C4-2B (cell line): Measurements from ENCODE around the gene CDK2AP2.

ENCODE experiments used
- ZFX ChIP-seq: fragments of 450-650 bp; IDR thresholded peaks from 2 replicates; pipeline ENCODE4 v1.6.1; 2017
- TF ChIP-seq, protein P1 (sequence below): fragments of 450-650 bp; conservative IDR thresholded peaks from 2 replicates; pipeline ENCODE4 v1.5.1; 2017; ENCODE audit warnings: mild to moderate bottlenecking

DNA sequence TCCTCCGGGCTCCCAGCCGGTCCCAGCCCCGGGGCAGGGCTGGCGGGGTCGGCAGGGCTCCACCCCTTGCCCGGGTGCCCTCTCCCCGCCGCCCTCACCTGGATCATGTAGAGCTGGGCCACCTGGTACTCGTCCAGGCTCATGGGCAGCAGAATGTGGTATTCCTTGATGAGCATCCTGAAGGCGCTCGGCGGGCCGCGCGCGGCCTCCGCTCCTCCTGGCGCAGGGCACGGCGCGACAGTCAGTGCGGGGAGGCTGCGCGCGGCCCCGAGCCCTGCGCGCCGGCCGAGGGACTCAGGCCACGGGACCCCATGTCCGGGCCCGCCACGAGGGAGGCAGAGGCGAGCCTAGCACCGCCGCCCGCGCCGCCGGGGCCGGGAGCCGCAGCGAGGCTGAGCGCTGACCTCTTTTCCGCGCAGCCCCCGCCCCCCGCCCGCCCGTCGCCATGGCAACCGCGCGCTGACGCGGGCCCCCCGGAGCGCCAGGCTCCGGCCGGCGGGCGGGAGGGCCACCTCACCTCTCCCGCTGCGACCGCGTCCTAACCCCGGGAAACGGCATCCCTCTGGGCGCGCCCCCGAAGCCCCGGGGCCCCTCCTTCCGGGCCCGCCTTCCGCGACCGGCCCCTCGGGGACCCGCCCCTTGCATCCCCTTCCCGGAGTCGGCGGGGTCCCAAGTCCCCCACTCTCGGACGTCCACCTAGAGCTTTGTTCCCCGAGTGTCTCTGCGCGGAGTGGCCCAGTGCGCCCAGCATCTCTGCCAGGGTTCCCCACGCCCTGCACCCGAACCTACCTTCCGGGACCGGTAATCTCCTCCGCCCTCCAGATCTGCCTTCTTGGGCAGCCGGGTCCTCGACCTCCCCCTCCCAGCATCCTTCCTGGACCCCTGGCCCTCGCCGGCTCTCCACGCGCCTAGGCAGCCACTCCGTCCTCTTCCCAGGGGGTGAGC, 3.7 kb downstream of the CDK2AP2 start:
- TF ChIP-seq, protein P1, sequence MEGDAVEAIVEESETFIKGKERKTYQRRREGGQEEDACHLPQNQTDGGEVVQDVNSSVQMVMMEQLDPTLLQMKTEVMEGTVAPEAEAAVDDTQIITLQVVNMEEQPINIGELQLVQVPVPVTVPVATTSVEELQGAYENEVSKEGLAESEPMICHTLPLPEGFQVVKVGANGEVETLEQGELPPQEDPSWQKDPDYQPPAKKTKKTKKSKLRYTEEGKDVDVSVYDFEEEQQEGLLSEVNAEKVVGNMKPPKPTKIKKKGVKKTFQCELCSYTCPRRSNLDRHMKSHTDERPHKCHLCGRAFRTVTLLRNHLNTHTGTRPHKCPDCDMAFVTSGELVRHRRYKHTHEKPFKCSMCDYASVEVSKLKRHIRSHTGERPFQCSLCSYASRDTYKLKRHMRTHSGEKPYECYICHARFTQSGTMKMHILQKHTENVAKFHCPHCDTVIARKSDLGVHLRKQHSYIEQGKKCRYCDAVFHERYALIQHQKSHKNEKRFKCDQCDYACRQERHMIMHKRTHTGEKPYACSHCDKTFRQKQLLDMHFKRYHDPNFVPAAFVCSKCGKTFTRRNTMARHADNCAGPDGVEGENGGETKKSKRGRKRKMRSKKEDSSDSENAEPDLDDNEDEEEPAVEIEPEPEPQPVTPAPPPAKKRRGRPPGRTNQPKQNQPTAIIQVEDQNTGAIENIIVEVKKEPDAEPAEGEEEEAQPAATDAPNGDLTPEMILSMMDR, result no peak
- TF ChIP-seq ZFX, result no peak
